Astrocyte (in vitro differentiated cells and primary cell): ENCODE data around the gene ZNF592.
A peak's percentile ranks its signal among the peaks of the same experiment; 100 is the strongest.
"Not testable (repeated sequence)": the region's sequence is repeated elsewhere in the genome, so short reads cannot be mapped to it uniquely, and the experiment has no call there.

Experiments
- EZH2 ChIP-seq: IDR thresholded peaks from 2 replicates; pipeline ENCODE4 v1.6.1; 2012; ENCODE audit warnings: mild to moderate bottlenecking, low read length, inconsistent platforms; ENCODE audit not compliant: insufficient read depth
- TF ChIP-seq, protein P1 (sequence below): IDR thresholded peaks from 2 replicates; pipeline ENCODE4 v1.5.1; 2011; ENCODE audit warnings: low read depth, mild to moderate bottlenecking, inconsistent platforms, low read length, moderate library complexity; ENCODE audit not compliant: insufficient read depth

DNA sequence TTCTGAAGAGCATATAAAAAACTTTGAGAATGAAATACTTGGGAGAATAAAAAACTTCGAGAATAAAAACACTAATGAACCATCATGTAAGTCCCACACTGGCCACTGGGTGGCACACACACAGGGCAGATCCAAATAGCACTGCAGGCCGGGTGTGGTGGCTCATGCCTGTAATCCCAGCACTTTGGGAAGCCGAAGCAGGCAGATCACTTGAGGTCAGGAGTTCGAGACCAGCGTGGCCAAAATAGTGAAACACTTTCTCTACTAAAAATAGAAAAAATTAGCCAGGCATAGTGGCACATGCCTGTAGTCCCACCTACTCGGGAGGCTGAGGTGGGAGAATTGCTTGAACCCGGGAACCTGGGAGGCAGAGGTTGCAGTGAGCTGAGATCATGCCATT is 97.2 kb downstream of the ZNF592 start:
- TF ChIP-seq, protein P1, sequence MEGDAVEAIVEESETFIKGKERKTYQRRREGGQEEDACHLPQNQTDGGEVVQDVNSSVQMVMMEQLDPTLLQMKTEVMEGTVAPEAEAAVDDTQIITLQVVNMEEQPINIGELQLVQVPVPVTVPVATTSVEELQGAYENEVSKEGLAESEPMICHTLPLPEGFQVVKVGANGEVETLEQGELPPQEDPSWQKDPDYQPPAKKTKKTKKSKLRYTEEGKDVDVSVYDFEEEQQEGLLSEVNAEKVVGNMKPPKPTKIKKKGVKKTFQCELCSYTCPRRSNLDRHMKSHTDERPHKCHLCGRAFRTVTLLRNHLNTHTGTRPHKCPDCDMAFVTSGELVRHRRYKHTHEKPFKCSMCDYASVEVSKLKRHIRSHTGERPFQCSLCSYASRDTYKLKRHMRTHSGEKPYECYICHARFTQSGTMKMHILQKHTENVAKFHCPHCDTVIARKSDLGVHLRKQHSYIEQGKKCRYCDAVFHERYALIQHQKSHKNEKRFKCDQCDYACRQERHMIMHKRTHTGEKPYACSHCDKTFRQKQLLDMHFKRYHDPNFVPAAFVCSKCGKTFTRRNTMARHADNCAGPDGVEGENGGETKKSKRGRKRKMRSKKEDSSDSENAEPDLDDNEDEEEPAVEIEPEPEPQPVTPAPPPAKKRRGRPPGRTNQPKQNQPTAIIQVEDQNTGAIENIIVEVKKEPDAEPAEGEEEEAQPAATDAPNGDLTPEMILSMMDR: peak; percentile 44
- TF ChIP-seq EZH2: not testable (repeated sequence)
